ENCODE measurements around the gene GALNTL6.

The GALNTL6 gene

GRCh38 chr4:172096786-172097185 is 283.6 kb downstream of the GALNTL6 start:
- DNase-seq = no peak
- Histone ChIP-seq H3K36me3 (ENCODE audit: control insufficient read depth in 4 of 4, insufficient read depth in 4 of 4, low read length in 3 of 4) (no peaks in the 10 kb centered on the region), H3K27ac (ENCODE audit: insufficient read depth in 1 of 2, low read depth in 1 of 2, low read length in 2 of 2, poor library complexity in 1 of 2, severe bottlenecking in 2 of 2) (no peak overlapping the region), H3K27me3 (replicated peaks in 2 of 5; ENCODE audit: control insufficient read depth in 4 of 5, insufficient read depth in 5 of 5, low read length in 4 of 5) (no peaks in the 10 kb centered on the region), H3K4me1 (ENCODE audit: control extremely low read depth in 1 of 4, control insufficient read depth in 4 of 4, insufficient read depth in 4 of 4, low read length in 3 of 4) (peaks cover 0 to 3% (median 0%) of the 10 kb centered on the region in 4 experiments), H3K4me3 (ENCODE audit: control insufficient read depth in 1 of 7, extremely low read depth in 1 of 7, insufficient read depth in 4 of 7, low read depth in 2 of 7, low read length in 6 of 7) (no peak overlapping the region), H3K9me3 (ENCODE audit: control extremely low read depth in 1 of 5, control insufficient read depth in 4 of 5, insufficient read depth in 2 of 5, low read depth in 1 of 5, low read length in 4 of 5) (no peaks in the 10 kb centered on the region)
- POLR2A ChIA-PET = no interaction called here
- CTCF ChIA-PET = no interaction called here
- no CpG with 5 or more reads among the region's 6 CpGs for WGBS (ENCODE audit: insufficient coverage)

DNA sequence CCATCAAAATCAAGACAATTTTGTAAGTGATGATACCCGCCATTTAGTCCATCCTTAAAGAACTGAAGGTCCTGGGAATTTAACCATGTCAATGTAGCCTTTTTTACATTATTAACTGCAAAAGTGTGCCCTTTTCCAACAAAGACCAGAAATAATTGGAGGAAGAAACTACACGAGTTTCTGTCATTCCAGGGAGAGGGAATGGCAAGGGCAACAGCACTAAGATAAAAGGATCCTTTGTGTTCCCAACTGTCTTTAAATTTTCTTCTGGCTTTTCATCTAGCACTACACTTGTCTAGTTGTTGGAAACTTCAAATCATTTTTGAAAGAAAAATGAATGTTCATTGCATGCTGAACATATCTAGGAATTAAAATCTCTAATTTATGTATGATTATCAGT is 286.2 kb downstream of the GALNTL6 start:
- 100% methylated on average over 2 of the region's 2 CpGs for WGBS (ENCODE audit: insufficient coverage)

DNA sequence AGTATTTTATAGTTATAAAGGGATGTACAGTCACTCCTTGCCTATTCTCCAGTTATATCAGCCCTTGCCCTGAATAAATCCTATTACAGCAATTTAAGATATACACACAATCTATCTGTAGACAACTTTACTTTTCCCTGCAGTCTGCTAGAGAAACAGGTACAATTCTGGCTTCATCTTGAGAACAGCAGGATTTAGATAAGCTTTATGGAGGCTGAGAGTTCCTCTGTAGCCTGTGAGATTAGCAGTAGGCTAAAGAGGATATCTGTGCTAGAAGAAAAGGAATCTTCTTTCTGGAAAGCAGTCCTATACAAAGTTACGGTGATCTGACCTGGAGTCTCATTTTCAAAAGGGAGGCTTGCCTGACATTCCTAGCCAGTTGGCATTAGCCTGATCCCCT is 290.3 kb downstream of the GALNTL6 start:
- Histone ChIP-seq H3K9me3 (ENCODE audit: control extremely low read depth in 1 of 5, control insufficient read depth in 4 of 5, insufficient read depth in 2 of 5, low read depth in 1 of 5, low read length in 4 of 5) (no peaks in the 10 kb centered on the region), H3K27ac (ENCODE audit: insufficient read depth in 1 of 2, low read depth in 1 of 2, low read length in 2 of 2, poor library complexity in 1 of 2, severe bottlenecking in 2 of 2) (no peak overlapping the region), H3K36me3 (ENCODE audit: control insufficient read depth in 4 of 4, insufficient read depth in 4 of 4, low read length in 3 of 4) (no peaks in the 10 kb centered on the region), H3K27me3 (replicated peaks in 2 of 5; ENCODE audit: control insufficient read depth in 4 of 5, insufficient read depth in 5 of 5, low read length in 4 of 5) (no peaks in the 10 kb centered on the region), H3K4me3 (ENCODE audit: control insufficient read depth in 1 of 7, extremely low read depth in 1 of 7, insufficient read depth in 4 of 7, low read depth in 2 of 7, low read length in 6 of 7) (no peak overlapping the region), H3K4me1 (ENCODE audit: control extremely low read depth in 1 of 4, control insufficient read depth in 4 of 4, insufficient read depth in 4 of 4, low read length in 3 of 4) (no peaks in the 10 kb centered on the region)
- no peak for DNase-seq
- ChIA-PET CTCF (no interaction called here), POLR2A (no interaction called here)
- 100% methylated on average over 1 of the region's 1 CpG for WGBS (ENCODE audit: insufficient coverage)

More for the DNA sequence above, 286.2 kb downstream of the GALNTL6 start:
- POLR2A ChIA-PET = no interaction called here
- Histone ChIP-seq H3K4me3 (ENCODE audit: control insufficient read depth in 1 of 7, extremely low read depth in 1 of 7, insufficient read depth in 4 of 7, low read depth in 2 of 7, low read length in 6 of 7) (no peak overlapping the region), H3K27ac (ENCODE audit: insufficient read depth in 1 of 2, low read depth in 1 of 2, low read length in 2 of 2, poor library complexity in 1 of 2, severe bottlenecking in 2 of 2) (no peak overlapping the region), H3K36me3 (ENCODE audit: control insufficient read depth in 4 of 4, insufficient read depth in 4 of 4, low read length in 3 of 4) (no peaks in the 10 kb centered on the region), H3K9me3 (ENCODE audit: control extremely low read depth in 1 of 5, control insufficient read depth in 4 of 5, insufficient read depth in 2 of 5, low read depth in 1 of 5, low read length in 4 of 5) (no peaks in the 10 kb centered on the region), H3K27me3 (replicated peaks in 2 of 5; ENCODE audit: control insufficient read depth in 4 of 5, insufficient read depth in 5 of 5, low read length in 4 of 5) (no peaks in the 10 kb centered on the region), H3K4me1 (ENCODE audit: control extremely low read depth in 1 of 4, control insufficient read depth in 4 of 4, insufficient read depth in 4 of 4, low read length in 3 of 4) (peaks cover 0 to 3% (median 0%) of the 10 kb centered on the region in 4 experiments)
- CTCF ChIA-PET = no interaction called here
- no peak for DNase-seq

- Histone ChIP-seq H3K27ac (ENCODE audit: insufficient read depth in 1 of 2, low read depth in 1 of 2, low read length in 2 of 2, poor library complexity in 1 of 2, severe bottlenecking in 2 of 2) (no peak overlapping the region), H3K27me3 (replicated peaks in 2 of 5; ENCODE audit: control insufficient read depth in 4 of 5, insufficient read depth in 5 of 5, low read length in 4 of 5) (no peaks in the 10 kb centered on the region), H3K36me3 (ENCODE audit: control insufficient read depth in 4 of 4, insufficient read depth in 4 of 4, low read length in 3 of 4) (no peaks in the 10 kb centered on the region), H3K4me1 (ENCODE audit: control extremely low read depth in 1 of 4, control insufficient read depth in 4 of 4, insufficient read depth in 4 of 4, low read length in 3 of 4) (no peaks in the 10 kb centered on the region), H3K9me3 (ENCODE audit: control extremely low read depth in 1 of 5, control insufficient read depth in 4 of 5, insufficient read depth in 2 of 5, low read depth in 1 of 5, low read length in 4 of 5) (no peaks in the 10 kb centered on the region), H3K4me3 (ENCODE audit: control insufficient read depth in 1 of 7, extremely low read depth in 1 of 7, insufficient read depth in 4 of 7, low read depth in 2 of 7, low read length in 6 of 7) (no peak overlapping the region)
- no CpG with 5 or more reads among the region's 2 CpGs for WGBS (ENCODE audit: insufficient coverage)
- ChIA-PET POLR2A (no interaction called here), CTCF (interaction anchor here (0.9 kb wide), 1 partner anchor 48 kb away, joined by 4 read pairs; no protein-coding TSS in a partner anchor)
- no peak for DNase-seq
These were observed 291.3 kb downstream of the GALNTL6 start for GRCh38 chr4:172104539-172104938.

GRCh38 chr4:172105918-172106317 is 292.7 kb downstream of the GALNTL6 start:
- Histone ChIP-seq H3K27me3 (replicated peaks in 2 of 5; ENCODE audit: control insufficient read depth in 4 of 5, insufficient read depth in 5 of 5, low read length in 4 of 5) (no peaks in the 10 kb centered on the region), H3K4me3 (ENCODE audit: control insufficient read depth in 1 of 7, extremely low read depth in 1 of 7, insufficient read depth in 4 of 7, low read depth in 2 of 7, low read length in 6 of 7) (no peak overlapping the region), H3K27ac (ENCODE audit: insufficient read depth in 1 of 2, low read depth in 1 of 2, low read length in 2 of 2, poor library complexity in 1 of 2, severe bottlenecking in 2 of 2) (no peak overlapping the region), H3K9me3 (ENCODE audit: control extremely low read depth in 1 of 5, control insufficient read depth in 4 of 5, insufficient read depth in 2 of 5, low read depth in 1 of 5, low read length in 4 of 5) (no peaks in the 10 kb centered on the region), H3K36me3 (ENCODE audit: control insufficient read depth in 4 of 4, insufficient read depth in 4 of 4, low read length in 3 of 4) (no peaks in the 10 kb centered on the region), H3K4me1 (ENCODE audit: control extremely low read depth in 1 of 4, control insufficient read depth in 4 of 4, insufficient read depth in 4 of 4, low read length in 3 of 4) (peaks cover 0 to 1% (median 0%) of the 10 kb centered on the region in 4 experiments)
- CTCF ChIA-PET = no interaction called here
- DNase-seq = no peak
- WGBS (ENCODE audit: insufficient coverage) = no CpG with 5 or more reads among the region's 1 CpG
- POLR2A ChIA-PET = no interaction called here

DNA sequence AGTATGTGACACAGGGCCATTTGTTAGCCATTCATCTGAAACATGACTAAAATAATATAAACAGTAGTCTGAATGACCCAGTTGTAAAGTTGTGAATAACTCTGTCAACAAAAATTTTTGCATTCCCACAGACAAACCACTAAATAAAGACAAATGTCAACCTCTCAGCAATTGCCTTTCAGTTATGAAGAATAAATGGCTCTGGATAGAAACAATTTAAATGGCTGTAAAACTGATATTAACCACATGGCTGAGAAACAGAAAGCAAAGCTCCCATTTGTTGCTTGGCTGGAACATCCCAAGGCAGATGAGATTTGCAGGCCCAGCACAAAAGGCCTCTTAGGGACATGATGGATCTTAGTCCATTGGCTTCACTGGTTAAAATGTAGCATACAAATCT is 296.3 kb downstream of the GALNTL6 start:
- ChIA-PET POLR2A (no interaction called here), CTCF (no interaction called here)
- Histone ChIP-seq H3K4me3 (ENCODE audit: control insufficient read depth in 1 of 7, extremely low read depth in 1 of 7, insufficient read depth in 4 of 7, low read depth in 2 of 7, low read length in 6 of 7) (no peak overlapping the region), H3K36me3 (ENCODE audit: control insufficient read depth in 4 of 4, insufficient read depth in 4 of 4, low read length in 3 of 4) (no peaks in the 10 kb centered on the region), H3K27ac (ENCODE audit: insufficient read depth in 1 of 2, low read depth in 1 of 2, low read length in 2 of 2, poor library complexity in 1 of 2, severe bottlenecking in 2 of 2) (no peak overlapping the region), H3K4me1 (ENCODE audit: control extremely low read depth in 1 of 4, control insufficient read depth in 4 of 4, insufficient read depth in 4 of 4, low read length in 3 of 4) (peaks cover 0 to 1% (median 0%) of the 10 kb centered on the region in 4 experiments), H3K27me3 (replicated peaks in 2 of 5; ENCODE audit: control insufficient read depth in 4 of 5, insufficient read depth in 5 of 5, low read length in 4 of 5) (no peaks in the 10 kb centered on the region), H3K9me3 (ENCODE audit: control extremely low read depth in 1 of 5, control insufficient read depth in 4 of 5, insufficient read depth in 2 of 5, low read depth in 1 of 5, low read length in 4 of 5) (no peaks in the 10 kb centered on the region)
- no peak for DNase-seq

- Histone ChIP-seq H3K27me3 (replicated peaks in 2 of 5; ENCODE audit: control insufficient read depth in 4 of 5, insufficient read depth in 5 of 5, low read length in 4 of 5) (no peaks in the 10 kb centered on the region), H3K4me3 (ENCODE audit: control insufficient read depth in 1 of 7, extremely low read depth in 1 of 7, insufficient read depth in 4 of 7, low read depth in 2 of 7, low read length in 6 of 7) (no peak overlapping the region), H3K36me3 (ENCODE audit: control insufficient read depth in 4 of 4, insufficient read depth in 4 of 4, low read length in 3 of 4) (no peaks in the 10 kb centered on the region), H3K27ac (ENCODE audit: insufficient read depth in 1 of 2, low read depth in 1 of 2, low read length in 2 of 2, poor library complexity in 1 of 2, severe bottlenecking in 2 of 2) (no peak overlapping the region), H3K9me3 (ENCODE audit: control extremely low read depth in 1 of 5, control insufficient read depth in 4 of 5, insufficient read depth in 2 of 5, low read depth in 1 of 5, low read length in 4 of 5) (no peaks in the 10 kb centered on the region), H3K4me1 (ENCODE audit: control extremely low read depth in 1 of 4, control insufficient read depth in 4 of 4, insufficient read depth in 4 of 4, low read length in 3 of 4) (peaks cover 0 to 8% (median 0%) of the 10 kb centered on the region in 4 experiments)
- POLR2A ChIA-PET = interaction anchor here (0.7 kb wide), 1 partner anchor 76 kb away, joined by 3 read pairs; no protein-coding TSS in a partner anchor
- CTCF ChIA-PET = no interaction called here
- WGBS (ENCODE audit: insufficient coverage) = 40% methylated on average over 1 of the region's 1 CpG
- DNase-seq = peak in 2 of 3 donors; percentile 18 to 48
These were observed 311.6 kb downstream of the GALNTL6 start for GRCh38 chr4:172124656-172125308.

Data from common myeloid progenitor, CD34-positive (primary cell).